EL (cell line): ENCODE data around the gene MEI1.

ENCODE experiments used
- DNase-seq: peaks from one replicate; pipeline ENCODE4 v3.0.0-alpha.2; 2016

Gene MEI1

DNA sequence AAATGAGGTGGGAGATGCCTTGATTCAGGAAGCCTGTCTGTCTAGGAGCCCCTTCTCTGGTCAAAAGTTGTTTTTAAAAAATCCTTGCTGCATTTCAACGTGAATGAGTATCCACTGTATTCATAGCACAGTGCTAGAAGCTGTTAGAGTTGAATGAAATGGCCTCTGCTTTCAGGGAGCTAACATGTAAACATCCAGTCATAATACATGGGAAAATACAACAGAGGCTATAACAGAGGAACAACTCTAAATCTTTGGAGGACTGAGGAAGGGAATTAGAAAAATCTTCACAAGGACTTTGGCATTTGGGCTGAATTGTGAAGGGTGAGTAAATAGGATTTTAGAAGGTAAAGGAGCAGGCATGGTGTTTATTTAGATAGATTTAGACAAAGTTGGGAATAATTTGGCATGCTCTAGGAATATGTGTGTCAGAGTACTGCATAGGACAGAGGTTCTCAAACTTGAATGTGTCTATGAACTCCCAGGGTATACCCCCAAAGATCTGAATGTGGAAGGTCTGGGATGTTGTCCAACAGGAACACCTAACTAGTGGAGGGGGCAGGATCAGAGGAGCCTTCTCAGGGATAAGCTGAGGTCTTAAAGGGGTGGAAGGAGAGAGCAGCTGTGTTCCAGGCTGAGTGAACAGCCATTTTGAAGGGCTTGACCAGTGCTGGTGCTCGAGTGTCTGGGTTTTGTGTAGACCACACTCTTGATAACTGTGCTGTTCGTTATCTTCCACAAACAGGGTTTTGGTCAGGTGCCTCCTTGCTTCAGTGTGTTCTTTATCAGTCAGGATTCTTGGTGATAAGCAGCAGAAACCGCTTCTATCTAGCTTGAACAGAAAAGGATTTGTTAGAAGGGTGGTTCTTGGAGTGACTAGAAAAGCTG, 146.3 kb downstream of the MEI1 start:
- DNase-seq: no peak

DNA sequence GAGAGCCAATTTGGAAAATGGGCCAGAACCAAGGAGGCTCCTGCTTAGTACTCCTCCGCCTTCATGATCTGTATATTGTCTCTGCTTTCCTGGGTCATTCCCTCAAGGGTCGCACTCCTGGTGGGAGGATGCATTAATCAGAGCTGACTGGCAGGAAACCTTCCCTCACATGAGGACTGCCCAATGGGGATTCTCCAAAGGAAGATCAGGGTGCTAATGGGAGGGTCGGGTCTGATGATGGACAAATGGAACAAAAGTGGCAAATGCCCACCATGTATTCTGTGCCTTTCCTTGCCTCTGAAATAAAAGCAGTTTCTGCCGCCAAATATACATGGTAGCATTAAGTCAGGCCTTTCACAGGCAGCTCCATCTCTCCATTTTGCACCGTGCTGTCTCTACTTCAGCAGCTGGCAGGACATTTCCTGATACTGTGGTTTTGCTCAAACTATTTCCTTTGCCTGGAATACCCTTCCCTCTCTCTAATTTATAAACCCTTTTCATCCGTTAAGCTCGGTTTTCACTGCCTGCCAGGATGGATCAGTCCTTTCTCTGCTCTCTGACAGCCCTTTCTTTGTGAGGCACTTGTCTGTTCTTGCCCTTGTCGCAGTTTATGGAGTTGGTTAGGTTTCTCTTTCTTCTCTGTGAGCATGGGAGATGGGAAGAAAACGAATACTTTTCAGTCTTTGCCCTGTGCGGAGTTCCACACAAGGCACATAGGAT, 147.1 kb downstream of the MEI1 start:
- DNase-seq: no peak

DNA sequence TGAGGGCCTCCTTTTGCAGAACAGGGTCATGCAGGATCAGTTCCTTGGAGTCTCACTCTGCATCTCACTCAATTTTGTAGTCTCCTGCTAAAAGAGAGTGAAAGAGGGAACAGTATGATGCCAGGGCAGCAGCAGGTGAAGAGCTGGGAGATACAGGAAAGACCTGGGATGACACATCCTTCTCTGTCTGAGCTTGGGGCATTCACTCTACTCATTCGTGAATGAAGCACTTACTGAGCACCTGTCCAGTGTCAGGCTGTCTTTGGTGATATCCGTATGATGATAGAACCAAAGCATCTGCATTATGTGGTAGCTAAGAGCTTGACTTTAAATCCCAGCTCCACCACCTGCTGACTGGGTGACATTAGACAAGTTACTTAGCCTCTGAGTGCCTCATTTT, 148.0 kb downstream of the MEI1 start:
- DNase-seq: no peak

- no peak for DNase-seq
These were observed 149.2 kb downstream of the MEI1 start for GRCh38 chr22:41848468-41848867.
